GM18517 (cell line): ENCODE data around the gene KRTAP2-2.
"Not testable (repeated sequence)": the region's sequence is repeated elsewhere in the genome, so short reads cannot be mapped to it uniquely, and the experiment has no call there.

Experiments used
- ATAC-seq: cut with Tn5 transposase; IDR thresholded peaks from one replicate; pipeline ENCODE4 v1.9.1; 2021; ENCODE audit warnings: mild to moderate bottlenecking, moderate library complexity; ENCODE audit not compliant: unreplicated experiment

The KRTAP2-2 gene, protein sequence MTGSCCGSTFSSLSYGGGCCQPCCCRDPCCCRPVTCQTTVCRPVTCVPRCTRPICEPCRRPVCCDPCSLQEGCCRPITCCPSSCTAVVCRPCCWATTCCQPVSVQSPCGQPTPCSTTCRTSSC

DNA sequence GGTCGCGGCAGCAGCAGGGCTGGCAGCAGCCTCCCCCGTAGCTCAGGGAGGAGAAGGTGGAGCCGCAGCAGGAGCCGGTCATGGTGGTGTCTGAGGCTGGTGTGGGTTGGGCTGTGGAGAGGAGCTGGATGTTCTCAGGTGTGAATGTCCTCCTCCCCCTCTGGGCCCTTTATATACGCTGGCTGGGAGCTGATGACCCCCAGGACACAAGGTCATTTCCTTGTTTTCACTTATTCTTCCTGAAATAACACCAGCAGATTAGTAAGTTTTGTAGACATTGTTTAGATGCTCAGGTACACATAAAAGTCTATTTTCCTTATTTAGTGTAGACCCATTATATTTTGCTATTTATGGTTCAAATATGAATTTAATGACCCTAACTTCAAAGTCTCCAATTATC is at the start of gene KRTAP2-2:
Gene KRTAP2-2, minus strand, starts transcription at position 101 of the 400 bp plus-strand sequence. Its CDS starts 19 bp downstream, at position 82.
- ATAC-seq = not testable (repeated sequence)

DNA sequence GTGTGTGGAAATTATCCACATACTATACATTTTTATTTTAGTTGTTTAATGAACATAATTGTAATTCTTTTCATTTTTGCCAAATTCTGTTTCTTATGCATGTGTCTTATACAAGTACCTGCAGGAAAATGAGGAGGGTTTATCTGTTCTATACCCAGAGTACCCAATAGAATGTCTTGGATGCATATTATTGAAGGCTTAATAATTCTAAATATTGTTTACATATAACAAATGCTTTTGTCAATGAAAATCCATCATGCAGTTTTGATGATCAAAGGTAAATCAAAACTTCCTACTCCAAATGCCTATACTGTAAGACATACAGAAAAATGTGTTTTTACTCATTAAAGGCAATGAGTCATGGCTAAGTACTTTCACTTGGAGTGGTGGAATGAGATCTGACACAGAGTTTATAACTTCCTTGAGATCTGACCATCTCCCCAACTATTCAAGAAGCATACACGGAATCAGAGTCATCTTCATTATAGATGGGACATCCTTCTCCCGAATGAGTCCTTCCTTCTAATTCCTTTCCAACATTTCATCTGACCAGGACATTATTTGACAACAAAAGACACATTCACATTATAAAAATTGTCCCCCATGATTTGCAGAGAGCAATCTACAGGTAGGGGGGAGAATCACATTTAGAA is 49.5 kb upstream of the KRTAP2-2 start:
- not testable (repeated sequence) for ATAC-seq

DNA sequence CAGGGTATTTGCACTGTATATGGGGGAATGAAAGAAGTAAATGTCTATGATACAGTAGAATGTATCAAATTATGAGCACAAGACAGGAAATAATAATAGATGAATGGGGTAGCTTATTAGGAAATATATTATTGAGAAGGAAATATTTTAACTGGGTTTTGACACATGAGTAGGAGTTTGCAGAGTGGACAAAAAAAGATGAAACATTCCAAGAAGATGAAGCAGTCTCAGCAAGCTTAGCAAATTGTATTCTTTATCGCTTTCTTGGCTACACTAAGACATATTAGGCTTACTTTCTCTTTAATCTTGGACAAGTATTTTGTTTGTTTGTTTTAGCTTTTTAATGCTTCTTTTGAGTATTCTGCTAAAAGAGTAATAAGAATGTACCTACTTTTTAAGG is 48.9 kb upstream of the KRTAP2-2 start:
- no peak for ATAC-seq

DNA sequence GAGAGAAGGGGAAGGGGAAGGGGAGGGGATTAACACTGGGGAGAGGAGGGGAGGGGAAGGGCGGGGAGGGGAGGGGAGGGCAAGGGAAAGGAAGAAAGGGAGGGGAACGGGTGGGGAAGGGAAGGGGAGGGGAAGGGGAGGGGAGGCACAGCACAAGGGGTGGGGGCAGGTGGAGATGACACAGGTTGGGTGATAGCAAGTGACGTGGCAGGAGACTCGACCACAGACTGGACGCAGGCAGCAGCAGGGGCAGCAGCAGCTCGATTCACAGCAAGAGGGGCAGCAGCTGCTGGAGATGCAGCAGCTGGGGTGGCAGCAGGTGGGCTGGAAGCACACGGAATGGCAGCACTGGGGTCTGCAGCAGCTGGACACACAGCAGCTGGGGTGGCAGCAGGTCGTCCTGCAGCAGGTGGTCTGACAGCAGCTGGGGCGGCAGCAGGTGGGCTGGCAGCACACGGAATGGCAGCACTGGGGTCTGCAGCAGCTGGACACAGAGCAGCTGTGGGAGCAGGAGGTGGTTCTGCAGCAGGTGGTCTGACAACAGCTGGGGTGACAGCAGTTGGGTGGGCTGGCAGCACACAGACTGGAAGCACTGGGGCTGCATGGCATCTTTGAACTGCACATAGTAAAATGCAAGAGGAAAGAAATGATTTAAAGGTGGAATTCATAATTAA is 46.7 kb upstream of the KRTAP2-2 start, which contains the start of gene KRTAP4-16:
Gene KRTAP4-16, minus strand, starts transcription at position 624 of the 674 bp plus-strand sequence. Its CDS starts 0 bp downstream, at position 624.
- ATAC-seq = no peak

DNA sequence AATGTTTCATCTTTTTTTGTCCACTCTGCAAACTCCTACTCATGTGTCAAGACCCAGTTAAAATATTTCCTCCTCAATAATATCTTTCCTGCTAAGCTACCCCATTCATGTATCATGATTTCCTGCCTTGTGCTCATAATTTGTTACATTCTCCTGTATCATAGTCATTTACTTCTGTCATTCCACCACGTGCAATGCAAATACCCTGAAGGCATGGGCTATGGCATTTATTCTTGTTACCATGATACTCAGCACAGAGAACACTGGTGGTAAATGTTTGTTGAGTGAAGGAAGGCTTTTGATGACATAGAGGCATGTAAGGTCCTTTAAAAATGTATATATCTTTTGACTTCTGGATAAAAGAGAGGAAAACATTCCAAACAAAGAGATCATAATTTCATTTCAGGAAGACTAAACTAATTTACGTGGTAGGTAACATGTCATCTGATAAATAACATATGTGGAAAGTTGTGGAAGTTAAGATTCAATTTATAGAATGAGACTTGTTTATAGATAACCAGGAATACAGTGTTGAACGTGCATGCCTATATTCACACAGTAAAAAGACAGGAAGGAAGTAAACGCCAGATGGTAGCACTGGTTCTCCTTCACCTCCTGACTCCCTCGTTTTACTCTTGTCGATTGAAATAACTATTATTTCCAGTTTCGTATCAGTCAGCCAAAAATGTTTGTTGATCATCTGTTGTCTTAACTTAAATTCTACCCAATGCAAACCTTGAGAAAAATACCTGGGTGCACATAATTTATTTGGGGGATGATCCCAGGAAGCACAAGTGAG is 44.9 kb upstream of the KRTAP2-2 start:
- not testable (repeated sequence) for ATAC-seq

DNA sequence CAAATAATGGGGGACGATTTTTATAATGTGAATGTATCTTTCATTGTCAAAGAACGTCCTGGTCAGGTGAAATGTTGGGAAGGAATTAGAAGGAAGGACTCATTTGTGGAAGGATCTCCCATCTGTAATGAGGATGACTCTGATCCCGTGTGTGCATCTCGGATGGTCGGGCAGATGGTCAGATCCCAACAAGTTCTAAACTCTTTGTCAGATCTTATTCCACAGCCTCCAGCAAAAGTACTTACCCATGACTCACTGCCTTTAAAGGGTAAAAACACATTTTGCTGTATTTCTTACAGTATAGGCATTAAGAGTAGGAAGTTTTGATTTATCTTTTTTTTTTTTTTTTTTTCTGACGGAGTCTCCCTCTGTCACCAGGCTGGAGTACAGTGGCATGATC is 43.5 kb upstream of the KRTAP2-2 start:
- no peak for ATAC-seq

DNA sequence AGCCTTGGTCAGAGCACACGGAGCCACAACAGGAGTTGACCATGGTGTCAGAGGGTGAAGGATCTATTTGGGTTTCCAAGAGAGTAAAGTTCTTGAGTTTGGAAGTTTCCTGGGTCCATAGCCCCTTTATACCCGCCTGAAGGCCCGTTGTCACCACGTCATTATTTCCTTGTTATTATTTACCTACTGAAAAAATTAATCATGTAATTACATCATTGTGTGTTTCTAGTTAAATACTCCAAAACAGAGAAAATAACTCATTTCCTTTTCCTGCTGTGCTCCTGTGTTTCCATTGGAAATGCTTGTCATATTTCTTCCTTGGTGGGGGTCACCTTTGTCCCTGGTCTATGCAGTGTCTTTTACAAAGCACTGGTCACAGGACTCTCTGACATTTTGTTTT is 43.0 kb upstream of the KRTAP2-2 start, which contains the start of gene KRTAP4-8:
Gene KRTAP4-8, minus strand, starts transcription at position 101 of the 400 bp plus-strand sequence. Its CDS starts 58 bp downstream, at position 43.
- ATAC-seq = no peak

DNA sequence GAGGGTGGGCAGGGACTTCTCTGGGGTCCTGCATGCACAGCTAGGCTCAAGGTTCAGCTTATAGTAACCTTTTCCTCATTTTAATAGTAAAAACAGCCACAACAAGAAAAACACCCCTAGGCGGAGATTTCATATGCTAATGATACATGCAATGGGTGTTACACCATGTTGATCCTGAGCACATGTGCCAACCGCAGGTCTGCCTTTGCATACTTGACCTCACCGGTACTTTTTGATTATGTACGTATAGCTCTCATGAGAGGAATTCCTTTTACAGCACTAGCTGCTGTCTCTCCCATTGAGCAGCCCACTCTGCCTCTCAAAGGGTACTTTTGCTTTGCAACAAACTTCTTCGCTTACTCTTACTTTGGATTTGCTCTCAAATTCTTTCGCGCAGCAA is 41.0 kb upstream of the KRTAP2-2 start:
- ATAC-seq = no peak

DNA sequence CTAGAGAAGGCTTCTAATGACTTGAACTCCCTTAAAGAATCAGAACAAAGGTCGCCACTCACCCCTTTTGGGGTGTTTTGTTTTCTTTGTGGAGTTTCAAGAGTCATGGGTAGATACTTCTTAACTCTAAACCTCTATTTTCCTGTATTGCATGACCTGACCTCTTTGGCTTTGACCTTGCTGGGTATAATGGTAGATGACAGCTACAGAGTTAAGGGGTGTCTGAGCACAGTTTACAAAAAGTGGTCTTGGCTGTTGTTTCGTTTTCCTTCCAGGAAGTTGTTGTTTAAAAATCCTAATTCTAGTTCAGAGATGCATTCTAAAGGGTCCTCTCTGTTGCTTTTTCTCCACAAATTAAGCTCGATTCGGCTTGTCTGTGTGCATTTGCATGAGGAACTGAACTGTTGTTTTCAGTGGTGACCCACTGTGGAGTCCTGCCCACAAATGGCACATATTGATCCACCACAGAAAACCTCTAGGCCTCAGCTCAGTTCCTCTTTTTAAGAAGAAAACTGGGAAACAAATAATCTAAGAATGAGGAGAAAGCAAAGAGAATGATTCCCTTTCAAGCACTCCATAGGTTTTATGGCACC is 33.8 kb upstream of the KRTAP2-2 start:
- ATAC-seq = not testable (repeated sequence)

DNA sequence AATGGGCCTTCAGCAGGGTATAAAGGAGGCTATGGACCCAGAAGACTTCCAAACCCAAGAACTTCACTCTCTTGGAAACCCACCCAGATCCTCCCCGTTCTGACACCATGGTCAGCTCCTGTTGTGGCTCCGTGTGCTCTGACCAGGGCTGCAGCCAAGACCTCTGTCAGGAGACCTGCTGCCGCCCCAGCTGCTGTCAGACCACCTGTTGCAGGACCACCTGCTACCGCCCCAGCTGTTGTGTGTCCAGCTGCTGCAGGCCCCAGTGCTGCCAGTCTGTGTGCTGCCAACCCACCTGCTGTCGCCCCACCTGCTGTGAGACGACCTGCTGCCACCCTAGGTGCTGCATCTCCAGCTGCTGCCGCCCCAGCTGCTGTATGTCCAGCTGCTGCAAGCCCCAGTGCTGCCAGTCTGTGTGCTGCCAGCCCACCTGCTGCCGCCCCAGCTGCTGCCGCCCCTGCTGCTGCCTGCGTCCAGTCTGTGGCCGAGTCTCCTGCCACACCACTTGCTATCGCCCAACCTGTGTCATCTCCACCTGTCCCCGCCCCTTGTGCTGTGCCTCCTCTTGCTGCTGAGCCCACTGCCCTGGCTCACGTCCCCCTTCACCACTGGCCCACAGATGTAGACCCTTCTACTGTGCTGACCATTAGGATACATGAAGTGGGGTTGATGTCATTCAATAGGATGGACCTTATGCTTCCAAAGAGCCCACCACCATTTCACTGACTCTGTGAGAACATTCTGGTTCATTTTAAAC is 29.2 kb upstream of the KRTAP2-2 start, which contains the start of gene KRTAP4-7:
Gene KRTAP4-7, plus strand, starts transcription at position 51 of the 757 bp plus-strand sequence. Its CDS starts 57 bp downstream, at position 108.
- ATAC-seq = not testable (repeated sequence)

DNA sequence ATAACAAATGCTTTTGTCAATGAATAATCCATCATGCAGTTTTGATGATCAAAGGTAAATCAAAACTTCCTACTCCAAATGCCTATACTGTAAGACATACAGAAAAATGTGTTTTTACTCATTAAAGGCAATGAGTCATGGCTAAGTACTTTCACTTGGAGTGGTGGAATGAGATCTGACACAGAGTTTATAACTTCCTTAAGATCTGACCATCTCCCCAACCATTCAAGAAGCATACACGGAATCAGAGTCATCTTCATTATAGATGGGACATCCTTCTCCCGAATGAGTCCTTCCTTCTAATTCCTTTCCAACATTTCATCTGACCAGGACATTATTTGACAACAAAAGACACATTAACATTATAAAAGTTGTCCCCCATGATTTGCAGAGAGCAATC is 28.4 kb upstream of the KRTAP2-2 start:
- not testable (repeated sequence) for ATAC-seq

DNA sequence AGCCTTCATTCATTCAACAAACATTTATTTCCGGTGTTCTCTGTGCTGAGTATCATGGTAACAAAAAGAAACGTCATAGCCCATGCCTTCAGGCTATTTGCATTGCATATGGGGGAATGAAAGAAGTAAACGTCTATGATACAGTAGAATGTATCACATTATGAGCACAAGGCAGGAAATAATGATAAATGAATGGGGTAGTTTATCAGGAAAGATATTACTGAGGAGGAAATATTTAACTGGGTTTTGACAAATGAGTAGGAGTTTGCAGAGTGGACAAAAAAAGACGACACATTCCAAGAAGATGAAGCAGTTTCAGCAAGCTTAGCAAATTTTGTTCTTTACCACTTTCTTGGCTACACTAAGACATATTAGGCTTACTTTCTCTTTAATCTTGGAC is 27.6 kb upstream of the KRTAP2-2 start:
- ATAC-seq = no peak

DNA sequence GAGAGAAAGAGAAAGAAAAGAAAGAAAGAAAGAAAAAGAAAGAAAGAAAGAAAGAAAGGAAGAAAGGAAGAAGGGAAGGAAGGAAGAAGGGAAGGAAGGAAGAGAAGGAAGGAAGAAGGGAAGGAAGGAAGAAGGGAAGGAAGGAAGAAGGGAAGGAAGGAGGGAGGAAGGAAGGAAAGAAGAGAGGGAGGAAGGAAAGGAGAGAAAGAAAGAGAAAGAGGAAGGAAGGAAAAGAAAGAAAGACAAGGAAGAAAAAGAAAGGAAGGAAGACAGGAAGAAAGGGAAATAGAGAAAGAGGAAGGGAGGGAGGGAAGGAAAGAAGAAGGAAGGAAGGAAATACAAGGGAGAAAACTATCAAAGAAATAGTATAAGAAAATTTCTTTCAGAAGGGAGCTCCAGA is 21.8 kb upstream of the KRTAP2-2 start:
- ATAC-seq = no peak

DNA sequence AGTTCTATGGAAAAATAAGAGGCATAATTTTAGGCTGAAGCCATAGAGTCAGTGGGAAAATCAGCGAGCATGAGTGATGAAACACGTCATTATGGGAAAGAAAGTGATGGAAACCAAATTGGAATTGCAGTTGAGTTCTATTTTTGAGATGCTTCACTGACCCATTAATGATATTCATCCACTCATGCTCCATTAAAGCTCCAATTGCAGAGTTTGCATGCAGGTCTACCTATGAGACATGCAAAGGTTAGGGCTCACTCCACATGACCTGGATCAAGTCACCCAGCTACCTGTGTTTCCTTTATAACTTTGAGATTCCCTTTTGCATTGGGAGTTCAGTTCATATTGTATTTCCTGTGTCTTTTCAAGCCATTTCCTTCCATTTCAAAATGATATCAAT is 18.6 kb upstream of the KRTAP2-2 start:
- no peak for ATAC-seq

DNA sequence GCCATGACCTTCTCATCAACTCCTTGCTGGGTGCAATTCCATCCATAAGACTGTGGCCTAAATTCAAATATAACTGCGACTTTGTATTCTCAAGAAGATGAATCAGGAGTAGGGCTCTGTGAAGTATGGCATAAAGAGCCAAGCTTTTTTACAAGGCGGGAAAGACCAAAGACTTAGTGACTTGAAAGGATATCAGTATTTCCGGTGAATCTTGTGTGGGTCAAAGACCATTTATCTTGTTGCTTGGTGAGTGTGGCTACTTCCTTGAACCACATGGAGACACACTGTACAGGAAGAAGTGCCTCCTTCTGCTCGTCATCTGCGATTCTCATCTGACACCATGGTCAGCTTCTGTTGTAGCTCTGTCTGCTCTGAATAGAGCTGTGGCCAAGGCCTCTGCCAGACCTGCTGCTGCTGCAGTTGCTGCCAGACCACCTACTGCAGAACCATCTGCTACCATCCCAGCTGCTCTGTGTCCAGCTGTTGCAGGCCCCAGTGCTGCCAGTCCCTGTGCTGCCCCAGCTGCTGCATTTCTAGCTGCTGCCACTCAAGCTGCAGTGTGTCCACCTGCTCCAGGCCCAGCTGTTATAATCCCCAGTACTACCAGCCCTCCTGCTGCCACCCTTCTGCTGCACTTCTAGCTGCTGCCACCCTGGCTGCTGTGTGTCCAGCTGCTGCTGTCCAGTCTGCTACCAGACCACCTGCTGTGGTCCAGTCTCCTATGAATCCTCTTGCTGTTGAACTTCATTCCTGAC is 16.8 kb upstream of the KRTAP2-2 start:
- no peak for ATAC-seq

DNA sequence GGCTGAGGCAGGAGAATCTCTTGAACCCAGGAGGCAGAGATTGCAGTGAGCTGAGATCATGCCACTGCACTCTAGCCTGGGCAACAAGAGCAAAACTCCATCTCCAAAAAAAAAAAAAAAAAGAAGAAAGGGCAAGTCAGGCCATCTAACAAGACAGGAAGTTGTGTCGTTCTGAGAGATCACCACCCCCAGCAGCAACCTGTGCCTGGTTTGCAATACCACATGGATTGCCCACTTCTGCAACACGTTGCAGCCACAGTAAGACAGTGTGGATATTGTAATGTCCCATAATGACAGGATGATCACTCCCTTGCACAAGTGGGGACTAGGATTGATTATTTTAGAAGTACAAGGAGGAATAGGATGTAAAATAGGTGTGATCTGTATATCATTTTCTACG is 14.0 kb upstream of the KRTAP2-2 start:
- ATAC-seq = no peak

DNA sequence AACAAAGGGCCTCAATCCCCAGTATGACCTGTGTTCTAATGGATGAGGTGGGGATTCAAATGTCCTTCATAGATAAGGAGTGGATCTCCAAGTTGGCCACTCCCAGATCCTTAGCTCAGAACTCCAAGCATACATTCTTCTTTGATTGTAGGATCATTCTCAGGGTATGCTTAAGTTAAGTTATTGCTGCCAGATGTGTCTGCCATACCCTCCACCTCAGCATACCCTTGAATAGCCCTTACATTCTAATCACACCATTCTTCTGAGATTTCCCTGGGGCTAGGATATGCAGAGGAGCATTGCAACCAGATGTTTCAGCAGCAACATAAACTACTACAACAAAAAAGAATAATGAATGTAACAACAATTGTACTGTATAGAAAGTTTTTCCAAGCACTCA is 12.3 kb upstream of the KRTAP2-2 start:
- no peak for ATAC-seq

DNA sequence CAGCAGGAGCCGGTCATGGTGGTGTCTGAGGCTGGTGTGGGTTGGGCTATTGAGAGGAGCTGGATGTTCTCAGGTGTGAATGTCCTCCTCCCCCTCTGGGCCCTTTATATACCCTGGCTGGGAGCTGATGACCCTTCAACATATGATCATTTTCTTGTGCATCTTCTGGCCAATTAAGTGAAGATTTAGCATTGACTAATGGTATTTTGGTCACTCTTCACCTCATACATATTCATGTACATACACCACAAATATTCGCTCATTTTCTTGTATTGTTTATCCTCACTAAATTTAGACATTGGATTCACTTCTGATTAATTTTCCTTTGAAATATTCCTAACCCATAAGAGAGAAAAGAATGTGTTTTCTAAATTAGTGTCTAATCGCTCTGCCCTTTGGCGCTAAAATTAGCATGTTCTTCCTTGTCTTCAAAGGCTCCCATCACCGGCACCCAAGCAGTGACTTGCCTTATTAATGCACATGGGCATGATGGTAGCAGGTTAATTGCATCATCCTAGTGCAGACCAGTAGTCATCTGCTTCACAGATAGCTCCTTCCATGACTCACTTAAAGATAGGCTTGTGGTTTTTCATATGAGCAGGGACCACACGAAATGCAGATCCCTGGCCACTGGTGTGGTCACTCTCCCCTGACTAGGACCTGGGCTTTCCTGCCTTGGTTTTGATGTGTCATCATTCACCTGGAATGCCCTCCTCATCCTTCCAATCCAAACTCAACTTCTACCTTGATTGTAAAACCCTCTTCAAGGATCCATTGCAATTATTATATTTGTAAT is 11.0 kb upstream of the KRTAP2-2 start, which contains the start of gene KRTAP2-4:
Gene KRTAP2-4, minus strand, starts transcription at position 51 of the 796 bp plus-strand sequence. Its CDS starts 34 bp downstream, at position 17.
- no peak for ATAC-seq
